IPS-18c (cell line): Measurements from ENCODE around the gene MAPK8IP1.

Source experiments
- H3K4me3 ChIP-seq: 2 replicates; pipeline ENCODE4 v1.7.0; 2013; ENCODE audit warnings: low read depth, mild to moderate bottlenecking, low read length, moderate library complexity; ENCODE audit not compliant: insufficient read depth
- H3K9me3 ChIP-seq: one replicate; pipeline ENCODE4 v1.6.1; 2013; ENCODE audit warnings: mild to moderate bottlenecking, low read length, moderate library complexity; ENCODE audit not compliant: control insufficient read depth, insufficient read depth

Gene MAPK8IP1

DNA sequence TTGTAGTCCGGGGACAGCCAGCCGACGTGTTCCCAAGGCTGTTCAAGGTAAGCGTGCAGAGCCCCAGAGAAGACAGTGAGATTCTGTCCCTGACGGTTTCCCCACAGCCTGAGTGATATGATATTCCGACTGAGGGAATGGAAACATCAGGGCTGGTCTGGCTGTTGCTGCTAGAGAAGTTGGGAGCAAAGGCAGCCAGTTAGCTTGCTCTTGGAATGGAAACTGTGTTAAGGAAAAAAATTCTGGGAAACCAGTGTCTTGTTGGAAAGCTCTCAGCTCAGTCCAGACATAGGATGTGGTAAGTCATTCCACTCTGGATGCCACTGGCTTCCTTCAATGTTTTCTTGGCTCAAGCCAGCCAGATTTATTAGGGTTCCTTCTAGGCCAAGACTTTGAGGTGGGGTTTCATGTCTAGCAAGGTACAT is 29.4 kb upstream of the MAPK8IP1 start:
- H3K9me3 ChIP-seq: no peaks in the 10 kb centered on the region
- H3K4me3 ChIP-seq: no peak overlapping the region

DNA sequence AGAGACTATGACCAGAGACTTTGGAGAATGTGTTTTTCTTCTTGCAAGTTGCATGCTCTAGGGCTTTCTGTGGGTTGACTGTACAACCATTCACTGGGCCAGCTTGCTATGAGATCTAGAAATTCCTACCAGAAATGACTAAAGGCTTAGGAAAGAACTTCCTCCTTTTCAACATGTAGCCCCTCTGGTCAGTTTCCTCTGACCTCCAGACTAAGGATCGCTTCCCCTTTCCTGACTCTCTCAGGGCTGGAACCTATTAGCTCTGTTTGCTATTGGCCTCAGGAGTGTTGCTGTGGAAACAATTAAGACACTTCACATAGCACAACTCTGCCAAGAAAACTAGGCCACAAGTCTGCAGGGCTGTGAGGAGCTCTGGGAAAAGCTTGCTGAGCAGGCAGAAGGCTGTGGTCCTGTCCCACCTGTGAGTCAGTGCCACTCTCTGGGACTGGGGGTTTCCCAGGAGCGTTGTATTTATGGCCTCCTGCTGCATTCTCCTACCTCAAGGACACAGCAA is 27.4 kb upstream of the MAPK8IP1 start:
- Histone ChIP-seq H3K9me3 (no peaks in the 10 kb centered on the region), H3K4me3 (no peak overlapping the region)

DNA sequence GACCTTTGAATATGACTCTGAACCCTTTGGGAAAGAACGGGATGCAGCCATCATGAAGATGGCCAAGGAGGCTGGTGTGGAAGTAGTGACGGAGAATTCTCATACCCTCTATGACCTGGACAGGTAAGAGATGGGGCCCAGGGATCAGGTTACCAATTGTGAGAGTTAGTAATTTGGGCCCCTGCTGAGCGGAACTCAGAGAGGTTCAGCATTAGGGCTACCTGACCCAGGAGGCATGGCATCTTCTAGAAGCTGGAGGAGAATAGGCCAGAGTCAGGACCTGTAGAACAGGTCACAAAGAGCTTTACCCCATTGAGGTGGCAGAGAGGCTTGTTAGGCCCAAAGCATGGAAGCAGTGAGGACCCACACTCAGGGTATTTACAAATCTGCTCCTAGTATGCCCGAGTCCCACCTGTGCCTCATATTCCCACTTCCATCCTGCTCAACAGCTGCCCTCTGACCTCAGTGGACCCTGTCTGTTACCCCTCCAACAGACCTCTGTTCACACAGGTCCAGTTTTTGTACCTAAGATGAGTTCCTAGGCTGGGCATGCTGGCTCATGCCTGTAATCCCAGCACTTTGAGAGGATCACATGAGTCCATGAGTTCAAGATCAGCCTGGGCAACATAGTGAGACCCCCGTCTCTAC is 26.6 kb upstream of the MAPK8IP1 start:
- Histone ChIP-seq H3K9me3 (no peaks in the 10 kb centered on the region), H3K4me3 (no peak overlapping the region)

DNA sequence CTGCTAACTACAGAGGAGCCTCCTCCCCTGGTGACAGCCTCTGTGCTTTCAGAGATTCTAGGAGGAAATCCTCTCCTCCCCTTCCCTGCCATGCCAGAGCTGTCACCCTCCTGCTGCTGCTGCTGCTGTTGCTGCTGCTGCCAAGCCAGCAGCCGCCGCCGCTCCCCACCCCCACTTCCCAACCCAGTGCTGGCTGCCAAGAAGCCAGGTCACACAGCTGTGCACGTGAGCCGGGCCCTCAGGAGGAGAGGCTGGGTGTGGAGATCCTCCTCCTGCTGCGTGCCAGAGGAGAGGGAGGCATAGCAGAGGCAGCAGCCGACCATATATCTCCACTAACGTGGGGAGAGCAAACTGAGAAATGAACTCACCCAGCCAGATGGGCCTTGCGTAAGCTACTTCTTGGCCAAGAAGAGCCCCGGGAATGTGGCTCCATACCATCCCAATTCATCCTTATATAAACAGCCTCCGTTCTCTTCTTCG is 25.8 kb upstream of the MAPK8IP1 start:
- no peaks in the 10 kb centered on the region for H3K9me3 ChIP-seq
- H3K4me3 ChIP-seq: no peak overlapping the region

DNA sequence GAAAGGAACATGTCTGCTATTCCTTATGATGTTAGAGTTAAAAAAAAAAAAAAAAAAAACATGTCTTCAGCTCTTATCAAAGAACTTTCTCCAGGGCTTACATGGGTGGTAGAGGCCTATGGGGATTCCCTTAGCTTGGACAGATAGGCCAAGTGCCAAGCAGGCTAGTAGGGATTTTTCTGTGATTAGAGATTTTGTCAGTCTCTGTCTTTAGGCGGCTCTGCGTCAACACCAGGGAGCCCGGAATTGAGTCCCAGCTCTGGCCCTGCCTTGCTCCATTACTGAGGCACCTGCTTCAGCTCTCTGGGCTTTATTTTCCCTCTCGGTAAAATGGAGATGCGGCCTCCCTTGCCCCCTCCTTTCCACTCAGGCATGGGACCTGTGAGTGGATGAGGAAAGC is 25.1 kb upstream of the MAPK8IP1 start:
- H3K9me3 ChIP-seq: no peaks in the 10 kb centered on the region
- H3K4me3 ChIP-seq: no peak overlapping the region

DNA sequence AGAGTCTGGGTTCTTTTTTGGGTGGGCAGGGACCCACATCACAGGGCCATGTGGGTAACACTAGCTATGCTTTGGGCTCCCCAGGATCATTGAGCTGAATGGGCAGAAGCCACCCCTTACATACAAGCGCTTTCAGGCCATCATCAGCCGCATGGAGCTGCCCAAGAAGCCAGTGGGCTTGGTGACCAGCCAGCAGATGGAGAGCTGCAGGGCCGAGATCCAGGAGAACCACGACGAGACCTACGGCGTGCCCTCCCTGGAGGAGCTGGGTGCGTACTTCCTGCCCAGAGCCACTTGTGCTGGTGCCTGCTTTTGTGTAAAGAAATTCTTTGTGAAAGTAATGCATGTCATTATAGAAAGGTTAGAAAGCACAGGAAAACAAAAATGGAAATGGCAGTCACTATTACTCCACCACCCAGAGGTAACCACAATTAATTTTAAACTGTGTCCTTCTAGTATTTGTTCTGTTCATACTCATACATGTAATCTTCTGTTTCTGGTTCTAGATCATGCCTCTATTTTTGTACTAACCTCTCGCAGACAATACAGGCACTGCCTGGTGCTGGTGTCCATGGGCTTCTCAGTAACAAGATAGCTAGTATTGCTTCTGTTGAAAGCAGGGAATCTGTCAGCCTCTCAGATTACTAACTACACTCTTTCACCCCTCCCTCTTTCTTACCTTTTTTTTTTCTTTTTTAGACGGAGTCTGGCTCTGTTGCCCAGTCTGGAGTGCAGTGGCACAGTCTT is 24.5 kb upstream of the MAPK8IP1 start:
- H3K4me3 ChIP-seq: no peak overlapping the region
- no peaks in the 10 kb centered on the region for H3K9me3 ChIP-seq

DNA sequence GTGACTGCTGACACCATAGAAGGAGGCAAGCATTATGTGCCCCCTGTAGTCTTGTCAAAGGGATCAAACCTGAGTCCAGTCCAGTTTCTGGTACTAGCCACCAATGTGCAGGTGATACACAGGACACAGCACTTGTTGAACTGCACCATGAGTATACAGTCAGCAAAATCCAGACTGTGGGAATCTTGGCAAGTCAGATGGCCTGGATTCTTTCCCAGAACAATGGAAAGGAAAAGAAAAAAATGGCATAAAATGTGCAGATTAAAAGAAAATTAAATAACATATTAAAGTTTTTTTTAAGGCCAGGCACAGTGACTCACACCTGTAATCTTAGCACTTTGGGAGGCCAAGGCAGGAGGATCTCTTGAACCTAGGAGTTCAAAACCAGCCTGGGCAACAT is 21.4 kb upstream of the MAPK8IP1 start:
- Histone ChIP-seq H3K9me3 (no peaks in the 10 kb centered on the region), H3K4me3 (no peak overlapping the region)

DNA sequence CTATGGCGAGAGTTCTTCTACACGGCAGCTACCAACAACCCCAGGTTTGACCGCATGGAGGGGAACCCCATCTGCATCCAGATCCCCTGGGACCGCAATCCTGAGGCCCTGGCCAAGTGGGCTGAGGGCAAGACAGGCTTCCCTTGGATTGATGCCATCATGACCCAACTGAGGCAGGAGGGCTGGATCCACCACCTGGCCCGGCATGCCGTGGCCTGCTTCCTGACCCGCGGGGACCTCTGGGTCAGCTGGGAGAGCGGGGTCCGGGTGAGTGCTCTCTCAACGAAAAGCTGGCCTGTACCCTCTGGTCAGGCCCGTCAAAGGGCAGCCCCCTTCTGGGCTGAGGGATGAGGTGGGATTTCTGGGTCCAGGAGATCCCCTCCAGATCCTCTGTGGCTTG is 15.9 kb upstream of the MAPK8IP1 start:
- no peaks in the 10 kb centered on the region for H3K9me3 ChIP-seq
- H3K4me3 ChIP-seq: no peak overlapping the region

DNA sequence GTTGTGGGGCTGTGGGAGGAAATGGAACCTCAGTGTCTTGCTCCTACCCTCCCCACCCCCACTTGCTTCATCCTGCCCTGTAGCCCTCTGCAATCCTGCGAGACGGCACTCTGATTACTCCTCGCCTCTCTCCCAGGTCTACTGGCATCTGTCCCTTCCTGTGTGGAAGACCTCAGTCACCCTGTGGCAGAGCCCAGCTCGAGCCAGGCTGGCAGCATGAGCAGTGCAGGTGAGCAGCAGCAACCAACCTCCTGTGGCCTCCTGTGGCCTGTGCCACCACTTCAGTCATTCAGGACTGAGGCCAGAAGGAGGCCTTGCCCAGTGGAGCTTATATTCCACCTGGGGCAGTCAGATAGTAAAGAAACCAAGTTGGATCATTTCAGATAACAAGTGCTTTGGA is 14.7 kb upstream of the MAPK8IP1 start:
- no peaks in the 10 kb centered on the region for H3K9me3 ChIP-seq

DNA sequence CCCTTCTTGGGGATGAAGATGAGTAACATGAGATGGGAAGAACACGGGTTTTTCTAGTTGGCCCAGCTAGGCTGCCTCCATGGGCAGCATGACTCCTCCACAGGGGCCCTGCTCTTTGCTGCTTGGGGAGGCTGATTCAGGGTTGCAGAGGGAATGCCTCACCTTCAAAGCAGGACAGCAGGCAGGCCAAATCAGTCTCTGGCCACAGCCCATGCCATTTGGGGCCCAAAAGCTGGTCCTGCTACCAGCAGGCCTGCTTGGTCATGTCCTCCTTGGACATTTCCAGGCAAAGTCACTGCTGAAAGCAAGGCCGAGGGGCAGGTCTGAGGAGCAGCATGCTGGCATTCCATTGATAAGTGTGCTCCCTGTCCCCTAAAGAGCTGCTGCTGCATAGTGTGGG is 13.8 kb upstream of the MAPK8IP1 start:
- no peak overlapping the region for H3K4me3 ChIP-seq
- no peaks in the 10 kb centered on the region for H3K9me3 ChIP-seq

More for the DNA sequence above, 14.7 kb upstream of the MAPK8IP1 start:
- no peak overlapping the region for H3K4me3 ChIP-seq

DNA sequence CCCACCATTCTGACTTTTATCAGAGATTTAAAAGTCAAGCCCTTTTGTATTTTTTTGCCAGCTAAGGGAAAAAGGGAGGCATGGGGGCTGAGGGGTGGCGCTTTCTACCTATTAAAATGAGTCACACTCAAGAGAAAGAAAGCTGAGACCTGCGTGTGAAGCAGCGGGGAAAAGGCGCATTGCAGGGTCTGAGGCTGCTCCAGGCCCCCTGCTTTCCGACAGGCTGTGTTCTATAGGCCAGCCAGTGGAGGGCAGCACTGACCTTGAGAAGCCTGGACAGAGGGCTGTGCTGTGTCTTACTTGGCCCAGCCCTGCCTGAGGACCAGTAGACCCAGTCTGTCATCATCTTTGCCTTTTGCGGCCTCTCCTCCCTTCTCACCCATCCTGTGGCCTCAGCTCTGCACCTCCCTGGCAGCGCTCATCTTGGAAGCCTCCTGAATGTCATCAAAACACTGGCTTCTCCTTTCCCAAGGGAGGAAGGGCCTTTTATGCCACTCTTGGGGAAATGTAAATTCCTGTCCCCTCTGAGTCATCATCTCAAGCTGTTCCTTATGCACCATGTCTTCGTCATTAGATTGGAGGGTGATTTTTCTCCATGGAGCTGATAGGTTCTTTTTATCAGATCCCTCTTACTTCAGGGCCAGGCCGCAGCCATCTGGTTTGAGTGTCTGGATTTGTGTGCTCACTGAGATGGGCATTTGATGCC is 12.6 kb upstream of the MAPK8IP1 start:
- Histone ChIP-seq H3K9me3 (no peaks in the 10 kb centered on the region), H3K4me3 (no peak overlapping the region)

DNA sequence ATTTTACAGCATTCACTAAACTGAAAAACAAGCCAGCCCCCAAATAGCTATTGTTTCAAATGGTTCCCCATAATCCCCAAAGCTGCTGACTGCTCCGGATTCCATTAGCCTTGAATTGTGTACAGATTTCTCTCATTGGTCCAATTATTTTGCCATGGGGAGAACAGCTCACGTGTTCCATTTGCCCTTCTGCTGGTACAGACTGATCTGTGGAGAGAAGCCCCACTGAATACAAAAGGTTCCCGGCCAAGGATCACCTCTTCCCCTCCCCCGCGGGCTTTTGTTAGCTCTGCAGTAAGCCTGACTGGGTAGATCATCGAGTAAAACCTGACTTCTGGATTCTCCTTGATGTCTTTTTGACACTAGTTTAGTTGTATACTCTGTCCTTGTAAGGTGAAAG is 9.1 kb upstream of the MAPK8IP1 start:
- Histone ChIP-seq H3K4me3 (no peak overlapping the region), H3K9me3 (no peaks in the 10 kb centered on the region)

DNA sequence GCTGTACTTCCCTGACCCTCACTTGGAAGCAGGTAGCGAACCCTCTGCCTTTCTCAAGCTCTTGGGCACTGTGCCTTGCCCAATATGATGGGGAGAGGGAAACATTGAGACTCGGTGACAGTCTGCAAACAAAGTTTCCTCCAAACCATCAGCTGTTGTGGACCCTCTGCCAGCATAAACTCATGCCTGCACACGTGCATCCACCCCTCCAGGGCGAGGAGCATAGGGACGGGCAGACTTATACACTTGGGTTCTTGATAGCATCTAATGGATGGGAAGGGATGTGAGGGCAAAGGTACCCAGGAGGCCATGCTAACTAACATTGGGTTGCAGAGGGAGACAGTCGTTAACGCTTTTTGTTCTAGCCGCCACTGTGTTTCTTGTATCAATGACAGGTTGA is 8.2 kb upstream of the MAPK8IP1 start:
- Histone ChIP-seq H3K9me3 (no peaks in the 10 kb centered on the region), H3K4me3 (no peak overlapping the region)

DNA sequence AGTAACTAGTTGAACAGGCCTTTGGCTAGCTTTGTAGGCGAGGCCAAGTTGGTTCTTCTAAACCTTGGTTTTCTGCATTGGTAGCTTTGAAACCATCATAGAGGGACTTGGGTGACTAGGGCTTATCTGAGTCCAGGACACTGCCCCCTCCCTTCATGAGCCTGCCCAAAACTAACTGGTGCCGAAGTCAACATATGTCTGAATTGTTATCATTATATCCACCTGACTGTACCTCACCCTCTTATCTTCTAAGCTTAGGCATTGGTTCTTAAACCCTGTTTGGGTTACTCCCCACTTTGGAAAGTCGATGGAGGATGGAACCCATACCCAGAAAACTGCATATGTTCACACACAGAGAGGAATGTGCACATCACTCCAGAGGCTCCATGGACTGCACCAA is 7.6 kb upstream of the MAPK8IP1 start:
- H3K4me3 ChIP-seq: no peak overlapping the region
- H3K9me3 ChIP-seq: no peaks in the 10 kb centered on the region

DNA sequence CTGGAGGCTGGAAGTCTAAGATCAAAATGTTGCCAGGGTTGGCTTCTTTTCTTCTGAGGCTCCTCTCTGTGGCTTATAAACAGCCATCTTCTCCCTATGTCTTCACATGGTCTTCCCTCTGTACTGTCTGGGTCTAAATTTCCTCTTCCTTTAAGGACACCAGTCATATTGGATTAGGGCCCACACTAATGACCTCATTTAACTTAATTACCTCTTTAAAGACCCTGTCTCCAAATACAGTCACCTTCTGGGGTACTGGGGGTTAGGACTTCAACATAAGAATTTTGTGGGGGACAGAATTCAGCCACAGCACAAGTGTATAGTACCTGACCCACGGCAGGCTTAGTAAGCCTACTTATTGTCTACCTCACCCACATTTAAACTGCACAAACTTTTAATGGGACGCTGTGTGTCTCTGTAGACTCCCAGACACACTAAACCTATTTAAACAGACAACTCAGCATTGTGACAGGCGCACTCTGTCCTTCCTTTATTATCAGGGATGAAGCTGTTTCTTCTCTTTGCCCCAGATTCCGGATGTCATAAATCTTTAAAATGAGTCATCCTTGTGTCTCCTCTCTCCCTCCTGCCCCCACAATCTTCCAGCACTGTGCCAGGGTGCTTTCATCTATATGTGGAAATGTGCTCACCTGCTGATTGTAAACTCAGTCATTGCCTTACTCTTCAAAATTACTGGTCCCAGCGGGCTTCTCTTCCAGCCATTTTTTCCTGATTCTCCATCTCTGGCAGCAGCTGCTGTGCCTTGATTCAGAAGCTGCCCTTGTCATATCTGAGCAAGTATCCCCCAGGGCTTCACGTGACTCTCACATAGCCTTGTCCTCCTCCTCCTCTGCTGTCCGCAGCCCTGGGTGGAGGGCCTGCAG is 5.4 kb upstream of the MAPK8IP1 start:
- H3K4me3 ChIP-seq: no peak overlapping the region
- no peaks in the 10 kb centered on the region for H3K9me3 ChIP-seq

DNA sequence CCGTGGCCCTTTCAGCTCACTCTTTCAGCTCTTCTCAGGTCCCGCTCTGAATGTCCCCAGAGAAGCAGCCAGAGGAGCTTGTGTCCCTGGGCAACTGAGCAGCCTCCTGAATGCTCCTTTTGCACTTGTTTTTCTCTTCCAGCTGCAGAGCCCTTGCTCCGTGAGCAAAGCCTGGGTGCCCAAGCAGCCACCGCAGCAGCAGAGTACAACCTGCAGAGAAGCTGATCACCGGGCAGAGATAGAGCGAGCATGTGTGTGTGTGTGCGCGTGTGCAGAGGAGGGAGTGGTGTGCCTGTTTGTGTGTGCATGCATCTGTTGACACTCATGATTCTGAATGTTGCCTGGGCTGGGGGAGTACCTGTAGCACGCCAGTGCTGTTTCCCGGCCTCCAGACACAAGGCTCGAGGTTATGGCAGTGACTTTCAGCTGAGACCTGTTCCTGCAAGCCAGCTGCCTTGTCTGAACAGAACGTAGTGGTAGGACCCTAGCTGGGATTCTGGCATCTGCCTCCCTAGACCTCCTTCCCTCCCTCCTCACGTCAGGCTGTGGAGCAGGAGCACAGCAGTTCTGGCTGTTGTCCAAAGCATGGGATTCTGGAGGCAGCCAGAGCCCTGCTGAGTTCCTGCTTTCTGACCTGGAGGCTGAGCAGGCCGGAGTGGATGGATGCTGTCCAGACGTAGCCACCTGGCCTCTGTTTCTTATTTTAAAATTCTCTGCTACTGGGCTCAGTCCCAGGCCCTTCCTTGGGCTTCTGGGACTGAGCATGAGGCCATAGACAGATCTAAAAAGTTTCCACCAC is 4.5 kb upstream of the MAPK8IP1 start:
- Histone ChIP-seq H3K9me3 (no peaks in the 10 kb centered on the region), H3K4me3 (no peak overlapping the region)
